ENCODE data around the gene TRIM62.

TRIM62 gene

DNA sequence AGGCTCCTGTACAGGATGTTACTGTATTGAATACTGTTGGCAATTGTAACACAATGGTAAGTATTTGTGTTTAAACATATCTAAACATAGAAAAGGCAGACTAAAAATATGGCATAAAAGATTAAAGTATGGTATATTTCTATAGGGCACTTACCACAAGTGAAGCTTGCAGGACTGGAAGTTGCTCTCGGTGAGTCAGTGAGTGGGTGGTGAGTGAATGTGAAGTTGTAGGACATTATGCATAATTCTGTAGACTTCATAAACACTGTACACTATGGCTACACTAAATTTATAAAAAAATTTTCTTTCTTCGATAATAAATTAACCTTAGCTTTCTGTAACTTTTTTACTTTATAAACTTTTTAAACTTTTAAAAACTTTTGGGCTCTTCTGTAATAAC is 13.7 kb upstream of the TRIM62 start:
- DNase-seq = peak; percentile 60
- TF ChIP-seq, protein P1, sequence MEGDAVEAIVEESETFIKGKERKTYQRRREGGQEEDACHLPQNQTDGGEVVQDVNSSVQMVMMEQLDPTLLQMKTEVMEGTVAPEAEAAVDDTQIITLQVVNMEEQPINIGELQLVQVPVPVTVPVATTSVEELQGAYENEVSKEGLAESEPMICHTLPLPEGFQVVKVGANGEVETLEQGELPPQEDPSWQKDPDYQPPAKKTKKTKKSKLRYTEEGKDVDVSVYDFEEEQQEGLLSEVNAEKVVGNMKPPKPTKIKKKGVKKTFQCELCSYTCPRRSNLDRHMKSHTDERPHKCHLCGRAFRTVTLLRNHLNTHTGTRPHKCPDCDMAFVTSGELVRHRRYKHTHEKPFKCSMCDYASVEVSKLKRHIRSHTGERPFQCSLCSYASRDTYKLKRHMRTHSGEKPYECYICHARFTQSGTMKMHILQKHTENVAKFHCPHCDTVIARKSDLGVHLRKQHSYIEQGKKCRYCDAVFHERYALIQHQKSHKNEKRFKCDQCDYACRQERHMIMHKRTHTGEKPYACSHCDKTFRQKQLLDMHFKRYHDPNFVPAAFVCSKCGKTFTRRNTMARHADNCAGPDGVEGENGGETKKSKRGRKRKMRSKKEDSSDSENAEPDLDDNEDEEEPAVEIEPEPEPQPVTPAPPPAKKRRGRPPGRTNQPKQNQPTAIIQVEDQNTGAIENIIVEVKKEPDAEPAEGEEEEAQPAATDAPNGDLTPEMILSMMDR (IDR thresholded peaks at IDR 0.05; ENCODE audit: low read depth, low read length, missing control alignments) = no peak
- no peaks in the 10 kb centered on the region for H3K36me3 ChIP-seq (replicated peaks)
- in situ Hi-C loops (cut with HindIII; ENCODE audit: low pct_ligation_motif_present, low sequenced_read_pairs) = no loop called here
- H3K27ac ChIP-seq = no peak overlapping the region
- H3K4me3 ChIP-seq (ENCODE audit: low read depth, low read length) = no peak overlapping the region
- no peaks in the 10 kb centered on the region for H3K27me3 ChIP-seq (replicated peaks)

DNA sequence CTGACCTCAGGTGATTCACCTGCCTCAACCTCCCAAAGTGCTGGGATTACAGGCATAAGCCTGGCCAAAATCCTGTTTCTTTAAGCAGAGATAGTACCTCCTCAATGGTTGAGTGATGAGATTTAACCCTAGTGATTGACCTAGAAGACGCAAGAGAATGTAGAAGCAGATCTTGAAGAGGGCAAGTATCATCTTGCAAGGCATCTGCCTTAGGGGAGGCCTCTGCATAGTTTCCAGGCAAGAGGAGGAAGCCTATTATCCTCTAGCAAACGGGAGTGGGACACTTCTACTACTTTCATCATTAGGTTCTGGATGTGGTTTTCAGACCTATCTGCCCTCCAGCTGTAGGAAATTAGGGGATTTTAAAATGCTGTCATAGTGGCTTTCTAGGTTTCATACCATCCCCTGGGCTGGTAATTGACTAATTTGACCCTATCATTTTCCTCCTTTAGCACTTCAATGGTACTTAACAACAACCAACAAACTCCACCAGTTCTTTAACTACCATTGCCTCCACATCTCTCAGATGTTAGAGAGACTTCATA is 10.0 kb upstream of the TRIM62 start:
- Histone ChIP-seq H3K27ac (no peak overlapping the region), H3K27me3 (replicated peaks) (no peaks in the 10 kb centered on the region), H3K4me3 (ENCODE audit: low read depth, low read length) (no peak overlapping the region), H3K36me3 (replicated peaks) (no peaks in the 10 kb centered on the region)
- in situ Hi-C loops (cut with HindIII; ENCODE audit: low pct_ligation_motif_present, low sequenced_read_pairs) = no loop called here
- TF ChIP-seq, protein P1 (IDR thresholded peaks at IDR 0.05; ENCODE audit: low read depth, low read length, missing control alignments) = no peak
- no peak for DNase-seq

DNA sequence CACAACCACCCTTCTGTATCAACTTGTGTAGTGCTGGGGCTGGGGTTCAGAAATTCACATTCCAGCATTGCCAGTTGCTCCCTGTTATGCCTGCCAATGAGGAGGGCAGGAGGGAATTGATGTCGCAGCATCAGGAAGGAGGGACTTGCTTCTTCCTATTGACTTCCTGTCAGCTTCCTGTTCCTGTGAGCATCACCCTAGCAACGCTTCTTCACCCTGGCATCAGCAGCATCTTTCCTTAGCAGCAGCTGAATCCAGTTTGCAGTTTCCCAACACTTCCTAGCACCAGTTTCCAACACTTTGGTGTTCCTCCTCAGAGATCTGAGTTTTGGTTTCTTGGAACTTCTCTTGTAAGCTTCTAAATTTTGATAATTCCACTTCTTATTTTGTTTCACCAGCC is 8.9 kb upstream of the TRIM62 start:
- Histone ChIP-seq H3K27ac (no peak overlapping the region), H3K4me3 (ENCODE audit: low read depth, low read length) (no peak overlapping the region), H3K36me3 (replicated peaks) (no peaks in the 10 kb centered on the region), H3K27me3 (replicated peaks) (no peaks in the 10 kb centered on the region)
- TF ChIP-seq, protein P1 (IDR thresholded peaks at IDR 0.05; ENCODE audit: low read depth, low read length, missing control alignments) = no peak
- no peak for DNase-seq
- in situ Hi-C loops (cut with HindIII; ENCODE audit: low pct_ligation_motif_present, low sequenced_read_pairs) = no loop called here

DNA sequence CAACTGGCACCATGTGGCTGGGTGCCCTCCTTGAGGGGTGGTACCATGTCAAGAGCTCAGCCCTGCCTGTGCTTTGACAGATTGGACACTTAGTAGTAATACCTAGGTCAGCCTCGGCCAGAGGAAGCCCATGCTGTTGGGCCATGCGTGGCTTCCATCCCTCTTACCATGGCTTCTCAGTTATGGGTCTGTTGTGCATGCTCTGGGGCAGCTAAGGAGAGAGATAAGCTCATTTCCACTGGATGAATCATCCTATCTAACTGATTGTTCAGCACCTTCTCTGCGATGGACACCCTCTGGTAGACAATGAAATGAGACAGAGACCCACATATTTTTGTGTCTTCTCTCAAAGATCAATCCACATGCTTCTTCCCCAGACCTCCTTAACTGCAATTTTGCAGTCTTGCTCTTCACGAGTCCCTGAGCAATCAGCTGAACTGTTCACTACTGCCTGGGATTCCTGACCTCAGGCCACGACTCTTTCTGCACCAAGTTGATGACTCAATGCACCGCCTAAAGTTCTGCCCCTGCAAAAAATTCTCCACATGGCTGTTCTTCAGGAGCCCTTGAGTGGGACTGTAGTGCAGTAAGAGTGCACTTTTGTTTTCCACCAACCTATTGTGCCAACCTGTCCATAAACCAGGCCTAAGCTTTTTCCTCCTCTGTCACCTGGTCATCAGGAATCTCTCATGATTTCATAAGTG is 6.9 kb upstream of the TRIM62 start:
- in situ Hi-C loops (cut with HindIII; ENCODE audit: low pct_ligation_motif_present, low sequenced_read_pairs) = no loop called here
- Histone ChIP-seq H3K27ac (no peak overlapping the region), H3K4me3 (ENCODE audit: low read depth, low read length) (no peak overlapping the region), H3K27me3 (replicated peaks) (no peaks in the 10 kb centered on the region), H3K36me3 (replicated peaks) (no peaks in the 10 kb centered on the region)
- DNase-seq = no peak
- TF ChIP-seq, protein P1 (IDR thresholded peaks at IDR 0.05; ENCODE audit: low read depth, low read length, missing control alignments) = no peak

DNA sequence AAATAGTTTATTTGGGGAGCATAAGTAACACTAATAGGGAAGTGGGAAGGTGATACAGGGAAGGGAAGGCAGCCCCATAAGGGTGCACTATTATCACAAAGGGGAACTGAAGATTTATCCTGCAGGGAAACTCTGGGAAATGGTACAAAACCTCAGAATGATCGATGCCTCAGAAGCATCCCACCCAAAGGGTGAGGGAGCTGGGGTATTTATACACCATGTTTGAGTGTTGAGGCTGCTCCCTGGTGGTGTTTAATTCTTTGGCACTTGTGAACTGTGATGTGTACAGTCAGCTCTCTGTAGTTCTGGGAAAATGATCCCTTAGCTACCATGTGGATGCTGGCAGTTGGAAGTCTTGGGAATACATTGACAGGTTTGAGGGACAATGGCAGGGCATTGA is 5.1 kb upstream of the TRIM62 start:
- Histone ChIP-seq H3K27me3 (replicated peaks) (no peaks in the 10 kb centered on the region), H3K27ac (no peak overlapping the region), H3K4me3 (ENCODE audit: low read depth, low read length) (no peak overlapping the region), H3K36me3 (replicated peaks) (no peaks in the 10 kb centered on the region)
- no peak for DNase-seq
- TF ChIP-seq, protein P1 (IDR thresholded peaks at IDR 0.05; ENCODE audit: low read depth, low read length, missing control alignments) = no peak
- in situ Hi-C loops (cut with HindIII; ENCODE audit: low pct_ligation_motif_present, low sequenced_read_pairs) = no loop called here

DNA sequence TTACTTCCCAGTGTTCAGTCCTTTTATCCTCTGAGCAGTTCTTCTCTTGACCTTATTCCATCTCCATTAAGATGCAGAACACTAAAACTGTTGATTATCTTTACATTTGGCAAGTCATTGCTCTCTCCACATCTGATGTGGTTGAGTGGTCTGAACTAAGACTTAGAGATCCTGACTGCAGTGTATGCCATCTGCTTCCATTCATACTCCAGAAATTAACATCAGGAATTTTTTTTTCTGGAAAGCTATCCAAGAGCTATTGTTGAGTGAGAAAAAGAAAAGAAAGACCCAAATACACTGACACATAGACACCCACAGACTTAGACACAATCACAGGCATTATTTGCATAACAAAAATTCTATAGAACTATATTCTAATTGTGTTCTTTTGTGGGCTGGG is 3.7 kb upstream of the TRIM62 start:
- H3K27me3 ChIP-seq (replicated peaks) = no peaks in the 10 kb centered on the region
- no peaks in the 10 kb centered on the region for H3K36me3 ChIP-seq (replicated peaks)
- no peak overlapping the region for H3K27ac ChIP-seq
- H3K4me3 ChIP-seq (ENCODE audit: low read depth, low read length) = no peak overlapping the region
- DNase-seq = no peak
- TF ChIP-seq, protein P1 (IDR thresholded peaks at IDR 0.05; ENCODE audit: low read depth, low read length, missing control alignments) = no peak
- in situ Hi-C loops (cut with HindIII; ENCODE audit: low pct_ligation_motif_present, low sequenced_read_pairs) = no loop called here
